H9 (cell line): ENCODE measurements around the gene MALT1. TPM values are rescaled to one million over a fixed set of nuclear protein-coding genes. Genes with fewer than 3 reads are reported as not detected.
"Not testable (repeated sequence)": the region's sequence is repeated elsewhere in the genome, so short reads cannot be mapped to it uniquely, and the experiment has no call there.

Experiments
- DNase-seq: peaks from one replicate; pipeline ENCODE4 v3.0.0-alpha.2; 2017
- H2AFZ ChIP-seq: one replicate; pipeline ENCODE4 v1.6.1; 2013; ENCODE audit warnings: mild to moderate bottlenecking, low read length, control low read depth, moderate library complexity
- H2AK5ac ChIP-seq: 2 replicates; pipeline ENCODE4 v1.6.1; 2013; ENCODE audit warnings: low read length, control low read depth, mixed read lengths; ENCODE audit not compliant: insufficient read length
- H2BK120ac ChIP-seq: one replicate; pipeline ENCODE4 v1.6.1; 2013; ENCODE audit warnings: low read depth, mild to moderate bottlenecking, low read length, control low read depth, inconsistent platforms; ENCODE audit not compliant: poor library complexity, severe bottlenecking
- H2BK12ac ChIP-seq: 2 replicates; pipeline ENCODE4 v1.6.1; 2013; ENCODE audit warnings: low read length, control low read depth, mixed read lengths, low read depth; ENCODE audit not compliant: insufficient read length
- H2BK15ac ChIP-seq: 2 replicates; pipeline ENCODE4 v1.6.1; 2013; ENCODE audit warnings: low read depth, low read length, control low read depth
- H2BK20ac ChIP-seq: one replicate; pipeline ENCODE4 v1.6.1; 2013; ENCODE audit warnings: low read depth, mild to moderate bottlenecking, low read length, control low read depth, inconsistent platforms; ENCODE audit not compliant: poor library complexity, severe bottlenecking
- H2BK5ac ChIP-seq: 2 replicates; pipeline ENCODE4 v1.6.1; 2013; ENCODE audit warnings: low read length, control low read depth, mixed read lengths; ENCODE audit not compliant: insufficient read length
- H3K14ac ChIP-seq: 2 replicates; pipeline ENCODE4 v1.6.1; 2013; ENCODE audit warnings: low read length, control low read depth; ENCODE audit not compliant: insufficient read depth
- H3K18ac ChIP-seq: 2 replicates; pipeline ENCODE4 v1.6.1; 2013; ENCODE audit warnings: low read depth, mild to moderate bottlenecking, mixed read lengths, low read length, control low read depth; ENCODE audit not compliant: insufficient read length
- H3K23ac ChIP-seq: 2 replicates; pipeline ENCODE4 v1.6.1; 2013; ENCODE audit warnings: low read length, control low read depth, mixed read lengths, low read depth; ENCODE audit not compliant: insufficient read length
- H3K23me2 ChIP-seq: 2 replicates; pipeline ENCODE4 v1.6.1; 2013; ENCODE audit warnings: low read depth, mild to moderate bottlenecking, mixed read lengths, low read length, control low read depth; ENCODE audit not compliant: insufficient read length, poor library complexity, severe bottlenecking
- H3K27ac ChIP-seq: 2 replicates; pipeline ENCODE4 v1.5.1; 2013; ENCODE audit warnings: low read length, control low read depth, mixed read lengths, low read depth; ENCODE audit not compliant: insufficient read length
- H3K27me3 ChIP-seq: 2 replicates; pipeline ENCODE4 v1.6.1; 2013; ENCODE audit warnings: low read length, control low read depth, inconsistent platforms; ENCODE audit not compliant: insufficient read depth
- H3K4ac ChIP-seq: 2 replicates; pipeline ENCODE4 v1.6.1; 2013; ENCODE audit warnings: low read depth, mild to moderate bottlenecking, control low read depth, inconsistent platforms, low read length, moderate library complexity
- H3K4me1 ChIP-seq: 2 replicates; pipeline ENCODE4 v1.6.1; 2013; ENCODE audit warnings: low read length, control low read depth, inconsistent platforms; ENCODE audit not compliant: insufficient read depth
- H3K4me2 ChIP-seq: 2 replicates; pipeline ENCODE4 v1.6.1; 2013; ENCODE audit warnings: low read length, control low read depth, mixed read lengths; ENCODE audit not compliant: insufficient read length, insufficient read depth
- H3K56ac ChIP-seq: 2 replicates; pipeline ENCODE4 v1.6.1; 2013; ENCODE audit warnings: low read depth, mild to moderate bottlenecking, mixed read lengths, low read length, control low read depth; ENCODE audit not compliant: insufficient read length
- H3K79me1 ChIP-seq: 2 replicates; pipeline ENCODE4 v1.6.1; 2013; ENCODE audit warnings: low read depth, mild to moderate bottlenecking, moderate library complexity, low read length, control low read depth, inconsistent platforms; ENCODE audit not compliant: insufficient read depth, poor library complexity, severe bottlenecking
- H3K79me2 ChIP-seq: 2 replicates; pipeline ENCODE4 v1.6.1; 2013; ENCODE audit warnings: low read length, control low read depth, inconsistent platforms; ENCODE audit not compliant: insufficient read depth
- H3K9ac ChIP-seq: 2 replicates; pipeline ENCODE4 v1.6.1; 2013; ENCODE audit warnings: low read length, control low read depth, mixed read lengths; ENCODE audit not compliant: insufficient read length; ENCODE audit errors: extremely low read depth
- H3K9me3 ChIP-seq: one replicate; pipeline ENCODE4 v1.6.1; 2013; ENCODE audit warnings: low read depth, low read length, inconsistent platforms; ENCODE audit not compliant: control insufficient read depth
- H3T11ph ChIP-seq: one replicate; pipeline ENCODE4 v1.6.1; 2013; ENCODE audit warnings: mild to moderate bottlenecking, low read length, control low read depth, inconsistent platforms
- H4K20me1 ChIP-seq: one replicate; pipeline ENCODE4 v1.6.1; 2013; ENCODE audit not compliant: control insufficient read depth, insufficient read length, insufficient read depth
- H4K5ac ChIP-seq: 2 replicates; pipeline ENCODE4 v1.6.1; 2013; ENCODE audit warnings: low read depth, mild to moderate bottlenecking, mixed read lengths, low read length, control low read depth; ENCODE audit not compliant: insufficient read length
- H4K8ac ChIP-seq: replicated peaks from 2 replicates; pipeline ENCODE4 v1.6.1; 2013; ENCODE audit warnings: low read length, control low read depth, mixed read lengths, low read depth; ENCODE audit not compliant: insufficient read length
- H4K91ac ChIP-seq: 2 replicates; pipeline ENCODE4 v1.6.1; 2013; ENCODE audit warnings: low read depth, mild to moderate bottlenecking, moderate library complexity, mixed read lengths, low read length, control low read depth; ENCODE audit not compliant: insufficient read length
- H3K27ac Mint-ChIP-seq, 3 experiments: 2 replicates in 2 of 3; 3 replicates in 1 of 3; pipeline ENCODE4 v1.8.0; 2020 to 2021; ENCODE audit warnings: mixed read lengths in 3 of 3, mild to moderate bottlenecking in 1 of 3, moderate library complexity in 1 of 3
- H3K27me3 Mint-ChIP-seq: 2 replicates; pipeline ENCODE4 v1.8.0; 2021; ENCODE audit warnings: low read depth, mild to moderate bottlenecking, moderate library complexity, mixed read lengths
- H3K36me3 Mint-ChIP-seq, 3 experiments: 2 replicates in 2 of 3; 3 replicates in 1 of 3; pipeline ENCODE4 v1.8.0; 2020 to 2021; ENCODE audit warnings: low read depth in 3 of 3, mixed read lengths in 3 of 3; ENCODE audit not compliant: insufficient read depth in 1 of 3
- H3K4me1 Mint-ChIP-seq, 2 experiments: 2 replicates each; pipeline ENCODE4 v1.8.0; 2020; ENCODE audit warnings: mixed read lengths in 2 of 2
- H3K4me3 Mint-ChIP-seq, 2 experiments: 2 replicates in 1 of 2; 3 replicates in 1 of 2; pipeline ENCODE4 v1.8.0; 2020 to 2021; ENCODE audit warnings: mild to moderate bottlenecking in 2 of 2, mixed read lengths in 2 of 2, moderate library complexity in 1 of 2
- H3K9me3 Mint-ChIP-seq, 2 experiments: 2 replicates in 1 of 2; 3 replicates in 1 of 2; pipeline ENCODE4 v1.8.0; 2020; ENCODE audit warnings: mild to moderate bottlenecking in 2 of 2, mixed read lengths in 2 of 2, moderate library complexity in 1 of 2
- CTCF ChIP-seq: fragments of 200-600 bp; sonication (generic); conservative IDR thresholded peaks from 3 replicates; pipeline ENCODE4 v1.8.0; 2021; ENCODE audit warnings: antibody characterized with exemption, mild to moderate bottlenecking
- WGBS: extraction: QIAGEN DNeasy Blood & Tissue Kit; methylation state at CpG from one replicate; pipeline ENCODE4 v1.1.7; 2013; ENCODE audit warnings: missing lambda C conversion rate, low lambda C conversion rate, mixed read lengths; ENCODE audit not compliant: insufficient read length; ENCODE audit errors: extremely low coverage; 5-methylcytosine and 5-hydroxymethylcytosine counted together
- total RNA-seq: library from RNA; stranded (reverse); gene quantifications from 2 replicates; pipeline ENCODE4 v1.2.1, GENCODE V29; 2021

MALT1 gene
- total RNA-seq, 1 experiment from 2014 or later, result 18.1 TPM

GRCh38 chr18:58776084-58776483, 104.8 kb downstream of the MALT1 start:
- no peak overlapping the region for H4K8ac ChIP-seq
- H3K27ac Mint-ChIP-seq, result peak overlapping the region in 2 of 3 experiments; percentile 55 to 73; a peak in 2 of 7 replicates
- no peak overlapping the region for H3K27ac ChIP-seq
- no peak overlapping the region for H2BK120ac ChIP-seq
- no peak overlapping the region for H3K9ac ChIP-seq
- H3K9me3 Mint-ChIP-seq, result no peaks in the 10 kb centered on the region
- WGBS, result no CpG with 5 or more reads among the region's 3 CpGs
- no peak overlapping the region for H4K5ac ChIP-seq
- H3K4me3 Mint-ChIP-seq, result no peak overlapping the region
- H3K23ac ChIP-seq, result no peak overlapping the region
- no peak overlapping the region for H3K4me2 ChIP-seq
- no peaks in the 10 kb centered on the region for H3K4me1 ChIP-seq
- H2BK5ac ChIP-seq, result no peak overlapping the region
- no peak overlapping the region for H3K4ac ChIP-seq
- H4K20me1 ChIP-seq, result no peaks in the 10 kb centered on the region
- no peak for DNase-seq
- TF ChIP-seq CTCF, result no peak
- no peak overlapping the region for H3K56ac ChIP-seq
- no peak overlapping the region for H2BK15ac ChIP-seq
- no peak overlapping the region for H2AFZ ChIP-seq
- no peaks in the 10 kb centered on the region; a peak in 1 of 7 replicates for H3K36me3 Mint-ChIP-seq
- no peak overlapping the region for H2BK20ac ChIP-seq
- no peak overlapping the region for H2BK12ac ChIP-seq
- H3K18ac ChIP-seq, result no peak overlapping the region
- peaks cover 5 to 6% of the 10 kb centered on the region in 2 experiments; a peak in 3 of 4 replicates for H3K4me1 Mint-ChIP-seq
- H4K91ac ChIP-seq, result no peak overlapping the region
- H3K9me3 ChIP-seq, result no peaks in the 10 kb centered on the region
- no peaks in the 10 kb centered on the region for H3K27me3 Mint-ChIP-seq
- H3K27me3 ChIP-seq, result no peaks in the 10 kb centered on the region
- no peak overlapping the region for H3T11ph ChIP-seq
- no peaks in the 10 kb centered on the region for H3K79me1 ChIP-seq
- no peaks in the 10 kb centered on the region for H3K79me2 ChIP-seq
- H3K23me2 ChIP-seq, result no peaks in the 10 kb centered on the region
- H3K14ac ChIP-seq, result no peak overlapping the region
- no peak overlapping the region for H2AK5ac ChIP-seq

GRCh38 chr18:58776541-58776940, 105.3 kb downstream of the MALT1 start:
- H4K20me1 ChIP-seq, H3K9ac ChIP-seq, H3K56ac ChIP-seq, H3K23me2 ChIP-seq, H4K5ac ChIP-seq, H4K91ac ChIP-seq, H3K4me2 ChIP-seq, H3K27ac ChIP-seq, H3K18ac ChIP-seq, H2BK12ac ChIP-seq, H3T11ph ChIP-seq, H3K27me3 ChIP-seq, H3K36me3 Mint-ChIP-seq, H2BK120ac ChIP-seq, H2AFZ ChIP-seq, H3K9me3 Mint-ChIP-seq, H2BK5ac ChIP-seq, H3K27me3 Mint-ChIP-seq, H3K79me1 ChIP-seq, H3K4ac ChIP-seq, H2BK15ac ChIP-seq, H3K4me3 Mint-ChIP-seq, H4K8ac ChIP-seq, H3K79me2 ChIP-seq, H3K23ac ChIP-seq, DNase-seq, H3K27ac Mint-ChIP-seq, H3K4me1 ChIP-seq, H2AK5ac ChIP-seq, H3K9me3 ChIP-seq, H2BK20ac ChIP-seq, H3K14ac ChIP-seq: not testable (repeated sequence)
- H3K4me1 Mint-ChIP-seq, result peaks cover 9 to 10% of the 10 kb centered on the region in 2 experiments
- WGBS, result no CpG with 5 or more reads among the region's 4 CpGs
